Measurements from ENCODE around the gene STARD10. TPM values are rescaled to one million over a fixed set of nuclear protein-coding genes. Genes with fewer than 3 reads are reported as not detected.
A peak's percentile ranks its signal among the peaks of the same experiment; 100 is the strongest.

The STARD10 gene
- total RNA-seq, 4 donors from 2014 or later: 42.2 to 83.1 (median 49.4) TPM

GRCh38 chr11:72764503-72764902 is 29.3 kb downstream of the STARD10 start:
- intact Hi-C loops (cut with DNase I): no loop called here
- Histone ChIP-seq H3K27me3 (no peaks in the 10 kb centered on the region), H3K9me3 (no peaks in the 10 kb centered on the region), H3K27ac (no peak overlapping the region), H3K36me3 (no peaks in the 10 kb centered on the region), H3K4me3 (no peak overlapping the region), H3K4me1 (peaks cover 0 to 7% (median 0%) of the 10 kb centered on the region in 3 donors)
- TF ChIP-seq, protein P1, sequence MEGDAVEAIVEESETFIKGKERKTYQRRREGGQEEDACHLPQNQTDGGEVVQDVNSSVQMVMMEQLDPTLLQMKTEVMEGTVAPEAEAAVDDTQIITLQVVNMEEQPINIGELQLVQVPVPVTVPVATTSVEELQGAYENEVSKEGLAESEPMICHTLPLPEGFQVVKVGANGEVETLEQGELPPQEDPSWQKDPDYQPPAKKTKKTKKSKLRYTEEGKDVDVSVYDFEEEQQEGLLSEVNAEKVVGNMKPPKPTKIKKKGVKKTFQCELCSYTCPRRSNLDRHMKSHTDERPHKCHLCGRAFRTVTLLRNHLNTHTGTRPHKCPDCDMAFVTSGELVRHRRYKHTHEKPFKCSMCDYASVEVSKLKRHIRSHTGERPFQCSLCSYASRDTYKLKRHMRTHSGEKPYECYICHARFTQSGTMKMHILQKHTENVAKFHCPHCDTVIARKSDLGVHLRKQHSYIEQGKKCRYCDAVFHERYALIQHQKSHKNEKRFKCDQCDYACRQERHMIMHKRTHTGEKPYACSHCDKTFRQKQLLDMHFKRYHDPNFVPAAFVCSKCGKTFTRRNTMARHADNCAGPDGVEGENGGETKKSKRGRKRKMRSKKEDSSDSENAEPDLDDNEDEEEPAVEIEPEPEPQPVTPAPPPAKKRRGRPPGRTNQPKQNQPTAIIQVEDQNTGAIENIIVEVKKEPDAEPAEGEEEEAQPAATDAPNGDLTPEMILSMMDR (IDR thresholded peaks at IDR 0.05): peak in 1 of 6 experiments; percentile 34
- TF ChIP-seq POLR2A (IDR thresholded peaks at IDR 0.05): no peak
- DNase-seq: no peak
- 63 to 92% methylated on average over 2 to 4 of the region's 13 CpGs for WGBS, 2 donors

DNA sequence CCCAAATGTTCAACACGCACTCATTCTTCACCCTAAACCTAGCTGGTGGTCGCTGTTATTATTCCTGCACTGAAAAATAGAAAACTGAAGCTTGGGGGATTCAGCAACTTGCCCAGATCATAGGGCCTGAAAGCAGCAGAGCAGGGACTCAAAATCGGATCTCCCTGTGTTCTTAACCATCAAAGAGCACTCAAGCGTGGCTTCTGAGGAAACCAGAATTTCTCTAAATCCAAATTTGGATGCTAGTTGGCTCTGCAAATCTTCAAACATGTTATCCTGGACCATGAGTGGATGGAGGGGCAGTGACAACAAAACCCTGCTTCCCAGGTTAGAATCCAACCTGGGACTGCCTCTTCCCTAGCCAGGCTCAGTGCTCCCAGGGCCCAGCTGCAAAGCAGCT is 30.0 kb downstream of the STARD10 start:
- intact Hi-C loops (cut with DNase I): no loop called here
- no peak for DNase-seq
- no peak overlapping the region for H3K27ac ChIP-seq
- H3K4me3 ChIP-seq: no peak overlapping the region
- H3K27me3 ChIP-seq: no peaks in the 10 kb centered on the region
- no peaks in the 10 kb centered on the region for H3K9me3 ChIP-seq
- WGBS, 2 donors: 78 to 85% methylated on average over 4 of the region's 4 CpGs
- peaks cover 0 to 7% (median 0%) of the 10 kb centered on the region in 3 donors for H3K4me1 ChIP-seq
- H3K36me3 ChIP-seq: peaks cover 0 to 6% (median 0%) of the 10 kb centered on the region in 3 donors
- TF ChIP-seq POLR2A (IDR thresholded peaks at IDR 0.05): no peak
- TF ChIP-seq, protein P1 (IDR thresholded peaks at IDR 0.05): no peak

DNA sequence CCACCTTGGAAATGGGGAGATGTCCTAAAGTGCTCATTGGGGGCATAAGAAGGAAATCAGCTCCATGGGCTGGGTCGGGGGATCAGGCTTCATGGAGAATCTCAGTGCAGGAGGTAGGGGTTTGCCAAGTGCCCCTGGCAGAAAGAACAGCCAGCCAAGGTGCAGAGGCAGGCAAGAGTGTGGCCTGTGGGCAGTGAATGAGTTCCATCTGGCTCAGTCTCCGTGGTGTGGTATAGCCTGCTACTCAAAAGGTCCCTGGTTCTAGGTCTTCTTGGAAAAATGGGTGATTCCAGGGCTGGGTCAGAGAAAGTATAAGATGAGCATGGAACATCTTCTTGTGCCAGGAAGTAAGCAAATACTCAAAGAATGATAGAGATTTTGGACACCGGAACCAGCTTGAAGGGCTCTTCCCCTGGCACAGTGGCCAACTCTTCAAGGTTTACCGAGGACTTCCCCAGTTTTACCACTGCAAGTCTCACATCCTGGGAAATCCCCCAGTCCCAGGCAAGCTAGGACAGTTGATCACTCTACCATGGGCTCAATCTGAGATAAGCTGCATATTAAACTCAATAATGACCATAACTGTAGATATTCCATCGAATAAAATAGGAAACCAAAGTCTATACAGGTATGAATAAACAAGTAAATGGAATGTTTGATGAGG is 31.1 kb downstream of the STARD10 start:
- H3K4me1 ChIP-seq: peaks cover 0 to 7% (median 0%) of the 10 kb centered on the region in 3 donors
- no peaks in the 10 kb centered on the region for H3K27me3 ChIP-seq
- peaks cover 0 to 17% (median 5%) of the 10 kb centered on the region in 3 donors for H3K36me3 ChIP-seq
- H3K9me3 ChIP-seq: no peaks in the 10 kb centered on the region
- no peak for DNase-seq
- no peak overlapping the region for H3K4me3 ChIP-seq
- WGBS, 2 donors: 34 to 57% methylated on average over 4 to 5 of the region's 5 CpGs
- TF ChIP-seq, protein P1 (IDR thresholded peaks at IDR 0.05): no peak
- TF ChIP-seq POLR2A (IDR thresholded peaks at IDR 0.05): no peak
- no peak overlapping the region for H3K27ac ChIP-seq
- intact Hi-C loops (cut with DNase I): no loop called here

DNA sequence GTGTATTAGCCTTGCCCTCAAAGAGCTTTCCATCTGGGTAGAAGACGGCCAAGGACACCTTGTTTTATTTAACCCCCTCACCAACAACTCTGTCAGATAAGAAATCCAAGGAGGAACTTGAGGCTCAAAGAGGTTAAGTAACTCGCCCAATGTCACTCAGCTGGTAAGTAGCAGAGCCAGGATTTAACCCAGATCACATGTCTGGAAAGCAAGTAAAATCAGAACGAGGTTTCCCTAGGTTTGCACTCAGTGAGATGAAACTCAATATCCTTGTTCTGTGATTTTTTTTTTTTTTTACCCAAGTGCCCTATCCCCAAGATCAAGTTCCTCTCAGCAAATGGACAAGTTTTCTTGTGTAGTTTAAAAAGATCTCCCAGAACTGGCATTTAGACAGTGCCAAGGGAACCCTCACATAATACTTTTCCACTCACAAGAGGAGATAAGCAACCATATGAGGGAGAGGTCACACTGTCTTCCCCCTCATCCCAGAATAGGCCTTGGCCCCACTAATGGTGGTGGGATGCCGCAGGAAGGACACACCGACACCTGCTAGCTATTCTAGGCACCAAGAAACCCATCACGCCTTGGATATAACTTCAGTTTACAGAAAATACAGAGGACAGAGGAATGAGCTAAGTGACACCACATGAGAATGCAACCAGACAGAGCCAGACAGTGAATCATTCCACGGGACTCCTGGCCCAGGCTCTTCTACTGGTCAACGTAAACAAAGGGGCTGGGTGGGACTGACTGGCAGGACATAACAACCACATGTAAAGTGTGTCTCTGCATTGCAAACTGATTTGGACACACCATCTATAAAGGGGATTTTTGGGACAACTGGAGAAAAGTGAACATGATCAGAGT is 33.1 kb downstream of the STARD10 start:
- Histone ChIP-seq H3K4me3 (no peak overlapping the region), H3K27ac (no peak overlapping the region), H3K9me3 (no peaks in the 10 kb centered on the region), H3K27me3 (no peaks in the 10 kb centered on the region), H3K36me3 (peaks cover 0 to 37% (median 7%) of the 10 kb centered on the region in 3 donors), H3K4me1 (peaks cover 0 to 7% (median 0%) of the 10 kb centered on the region in 3 donors)
- 72 to 84% methylated on average over 7 to 8 of the region's 8 CpGs for WGBS, 2 donors
- intact Hi-C loops (cut with DNase I): no loop called here
- DNase-seq: no peak
- no peak for TF ChIP-seq POLR2A (IDR thresholded peaks at IDR 0.05)
- TF ChIP-seq, protein P1 (IDR thresholded peaks at IDR 0.05): no peak

DNA sequence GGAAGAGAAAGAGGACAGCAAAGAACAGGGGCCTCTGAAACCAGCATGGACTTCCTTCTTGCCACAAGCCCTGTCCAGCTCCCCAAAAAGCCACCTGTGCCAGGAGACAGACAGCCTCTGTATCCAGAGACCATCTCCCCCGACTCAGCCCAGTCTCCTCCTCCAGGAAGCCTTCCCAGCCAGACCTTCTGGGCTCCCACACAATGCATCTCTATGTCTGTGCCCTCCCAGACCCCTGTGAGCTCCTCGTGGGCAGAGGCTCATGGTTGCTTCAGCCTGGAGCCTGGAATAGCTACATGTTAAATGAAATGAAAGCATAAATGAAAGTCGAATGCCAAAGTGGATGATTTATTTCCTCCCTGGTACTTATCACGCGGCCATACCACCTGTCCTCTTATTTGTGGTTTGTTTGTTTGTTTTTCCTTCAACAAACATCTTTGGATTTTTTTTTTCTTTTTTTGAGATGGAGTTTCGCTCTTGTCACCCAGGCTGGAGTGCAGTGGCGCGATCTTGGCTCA is 34.3 kb downstream of the STARD10 start:
- H3K27ac ChIP-seq: no peak overlapping the region

More for the DNA sequence above, 34.3 kb downstream of the STARD10 start:
- DNase-seq: no peak
- H3K9me3 ChIP-seq: no peaks in the 10 kb centered on the region
- 64 to 78% methylated on average over 8 of the region's 8 CpGs for WGBS, 2 donors
- H3K27me3 ChIP-seq: no peaks in the 10 kb centered on the region
- peaks cover 0 to 5% (median 0%) of the 10 kb centered on the region in 3 donors for H3K4me1 ChIP-seq
- intact Hi-C loops (cut with DNase I): no loop called here
- no peak for TF ChIP-seq POLR2A (IDR thresholded peaks at IDR 0.05)
- TF ChIP-seq, protein P1 (IDR thresholded peaks at IDR 0.05): no peak
- peaks cover 0 to 49% (median 7%) of the 10 kb centered on the region in 3 donors for H3K36me3 ChIP-seq
- H3K4me3 ChIP-seq: no peak overlapping the region

Measured in esophagus squamous epithelium (tissue), 5 donors.